ENCODE measurements around the gene PKP3.

DNA sequence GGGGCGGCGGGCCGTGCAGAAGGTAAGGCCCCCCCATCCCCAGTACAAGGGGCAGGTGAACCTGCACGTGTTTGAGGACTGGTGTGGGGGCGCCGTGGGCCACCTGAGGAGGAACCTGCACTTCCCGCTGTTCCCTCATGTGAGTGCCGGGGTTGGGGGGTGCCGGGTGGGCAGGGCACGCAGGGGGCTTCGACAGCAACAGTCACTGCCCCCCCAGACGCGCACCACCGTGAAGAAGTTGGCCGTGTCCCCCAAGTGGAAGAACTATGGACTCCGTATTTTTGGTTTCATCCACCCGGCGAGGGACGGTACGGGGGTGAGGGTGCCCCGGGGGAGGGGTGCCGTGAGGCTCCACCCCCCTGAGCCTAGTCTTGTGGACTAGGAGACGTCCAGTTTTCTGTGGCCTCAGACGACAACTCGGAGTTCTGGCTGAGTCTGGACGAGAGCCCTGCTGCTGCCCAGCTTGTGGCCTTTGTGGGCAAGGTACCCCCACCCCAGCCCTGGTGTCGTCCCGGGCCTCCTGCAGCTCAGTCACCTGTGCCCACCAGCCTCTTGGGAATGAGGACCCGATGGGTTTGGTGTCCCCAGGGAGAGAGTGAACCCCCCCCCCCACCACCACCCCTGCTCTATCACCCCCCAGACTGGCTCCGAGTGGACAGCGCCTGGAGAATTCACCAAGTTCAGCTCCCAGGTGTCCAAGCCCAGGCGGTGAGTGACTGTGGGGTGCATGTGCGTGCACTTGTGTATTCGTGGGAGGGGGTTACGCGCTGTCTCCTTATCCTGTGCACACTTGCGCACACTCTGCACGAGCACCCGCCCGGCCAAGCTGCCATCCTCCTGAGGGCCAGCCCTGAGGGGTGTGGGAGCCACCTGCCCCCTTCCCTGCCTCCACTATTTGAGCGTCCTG, 20.9 kb upstream of the PKP3 start:
- TF ChIP-seq PPARA (CRISPR knock-in tag; IDR thresholded peaks at IDR 0.05; ENCODE audit: borderline replicate concordance) = no peak
- TF ChIP-seq ARNTL (CRISPR knock-in tag; IDR thresholded peaks at IDR 0.05; ENCODE audit: borderline replicate concordance, low read depth) = no peak
- TF ChIP-seq, protein P1, sequence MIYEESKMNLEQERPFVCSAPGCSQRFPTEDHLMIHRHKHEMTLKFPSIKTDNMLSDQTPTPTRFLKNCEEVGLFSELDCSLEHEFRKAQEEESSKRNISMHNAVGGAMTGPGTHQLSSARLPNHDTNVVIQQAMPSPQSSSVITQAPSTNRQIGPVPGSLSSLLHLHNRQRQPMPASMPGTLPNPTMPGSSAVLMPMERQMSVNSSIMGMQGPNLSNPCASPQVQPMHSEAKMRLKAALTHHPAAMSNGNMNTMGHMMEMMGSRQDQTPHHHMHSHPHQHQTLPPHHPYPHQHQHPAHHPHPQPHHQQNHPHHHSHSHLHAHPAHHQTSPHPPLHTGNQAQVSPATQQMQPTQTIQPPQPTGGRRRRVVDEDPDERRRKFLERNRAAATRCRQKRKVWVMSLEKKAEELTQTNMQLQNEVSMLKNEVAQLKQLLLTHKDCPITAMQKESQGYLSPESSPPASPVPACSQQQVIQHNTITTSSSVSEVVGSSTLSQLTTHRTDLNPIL (CRISPR knock-in tag; IDR thresholded peaks at IDR 0.05; ENCODE audit: low read depth) = no peak
- TF ChIP-seq, protein P2, sequence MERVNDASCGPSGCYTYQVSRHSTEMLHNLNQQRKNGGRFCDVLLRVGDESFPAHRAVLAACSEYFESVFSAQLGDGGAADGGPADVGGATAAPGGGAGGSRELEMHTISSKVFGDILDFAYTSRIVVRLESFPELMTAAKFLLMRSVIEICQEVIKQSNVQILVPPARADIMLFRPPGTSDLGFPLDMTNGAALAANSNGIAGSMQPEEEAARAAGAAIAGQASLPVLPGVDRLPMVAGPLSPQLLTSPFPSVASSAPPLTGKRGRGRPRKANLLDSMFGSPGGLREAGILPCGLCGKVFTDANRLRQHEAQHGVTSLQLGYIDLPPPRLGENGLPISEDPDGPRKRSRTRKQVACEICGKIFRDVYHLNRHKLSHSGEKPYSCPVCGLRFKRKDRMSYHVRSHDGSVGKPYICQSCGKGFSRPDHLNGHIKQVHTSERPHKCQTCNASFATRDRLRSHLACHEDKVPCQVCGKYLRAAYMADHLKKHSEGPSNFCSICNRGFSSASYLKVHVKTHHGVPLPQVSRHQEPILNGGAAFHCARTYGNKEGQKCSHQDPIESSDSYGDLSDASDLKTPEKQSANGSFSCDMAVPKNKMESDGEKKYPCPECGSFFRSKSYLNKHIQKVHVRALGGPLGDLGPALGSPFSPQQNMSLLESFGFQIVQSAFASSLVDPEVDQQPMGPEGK (CRISPR knock-in tag; IDR thresholded peaks at IDR 0.05; ENCODE audit: borderline replicate concordance) = no peak
- TF ChIP-seq, protein P3, sequence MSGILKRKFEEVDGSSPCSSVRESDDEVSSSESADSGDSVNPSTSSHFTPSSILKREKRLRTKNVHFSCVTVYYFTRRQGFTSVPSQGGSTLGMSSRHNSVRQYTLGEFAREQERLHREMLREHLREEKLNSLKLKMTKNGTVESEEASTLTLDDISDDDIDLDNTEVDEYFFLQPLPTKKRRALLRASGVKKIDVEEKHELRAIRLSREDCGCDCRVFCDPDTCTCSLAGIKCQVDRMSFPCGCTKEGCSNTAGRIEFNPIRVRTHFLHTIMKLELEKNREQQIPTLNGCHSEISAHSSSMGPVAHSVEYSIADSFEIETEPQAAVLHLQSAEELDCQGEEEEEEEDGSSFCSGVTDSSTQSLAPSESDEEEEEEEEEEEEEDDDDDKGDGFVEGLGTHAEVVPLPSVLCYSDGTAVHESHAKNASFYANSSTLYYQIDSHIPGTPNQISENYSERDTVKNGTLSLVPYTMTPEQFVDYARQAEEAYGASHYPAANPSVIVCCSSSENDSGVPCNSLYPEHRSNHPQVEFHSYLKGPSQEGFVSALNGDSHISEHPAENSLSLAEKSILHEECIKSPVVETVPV (CRISPR knock-in tag; IDR thresholded peaks at IDR 0.05) = no peak
- TF ChIP-seq, protein P4, sequence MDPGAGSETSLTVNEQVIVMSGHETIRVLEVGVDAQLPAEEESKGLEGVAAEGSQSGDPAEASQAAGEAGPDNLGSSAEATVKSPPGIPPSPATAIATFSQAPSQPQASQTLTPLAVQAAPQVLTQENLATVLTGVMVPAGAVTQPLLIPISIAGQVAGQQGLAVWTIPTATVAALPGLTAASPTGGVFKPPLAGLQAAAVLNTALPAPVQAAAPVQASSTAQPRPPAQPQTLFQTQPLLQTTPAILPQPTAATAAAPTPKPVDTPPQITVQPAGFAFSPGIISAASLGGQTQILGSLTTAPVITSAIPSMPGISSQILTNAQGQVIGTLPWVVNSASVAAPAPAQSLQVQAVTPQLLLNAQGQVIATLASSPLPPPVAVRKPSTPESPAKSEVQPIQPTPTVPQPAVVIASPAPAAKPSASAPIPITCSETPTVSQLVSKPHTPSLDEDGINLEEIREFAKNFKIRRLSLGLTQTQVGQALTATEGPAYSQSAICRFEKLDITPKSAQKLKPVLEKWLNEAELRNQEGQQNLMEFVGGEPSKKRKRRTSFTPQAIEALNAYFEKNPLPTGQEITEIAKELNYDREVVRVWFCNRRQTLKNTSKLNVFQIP (CRISPR knock-in tag; IDR thresholded peaks at IDR 0.05; ENCODE audit: borderline replicate concordance, low read depth) = no peak
- no peak for TF ChIP-seq TOX (CRISPR knock-in tag; IDR thresholded peaks at IDR 0.05; ENCODE audit: borderline replicate concordance)
- no peak for TF ChIP-seq ZFP30 (CRISPR knock-in tag; IDR thresholded peaks at IDR 0.05)
- TF ChIP-seq RARB (CRISPR knock-in tag; IDR thresholded peaks at IDR 0.05) = no peak
- TF ChIP-seq ZFP3 (CRISPR knock-in tag; IDR thresholded peaks at IDR 0.05) = no peak
- no peak for TF ChIP-seq ZNF8 (CRISPR knock-in tag; IDR thresholded peaks at IDR 0.05)

Measured in SK-N-SH treated with all-trans-retinoic acid at 6 μM for 48 hours (cell line).